Osteocyte (in vitro differentiated cells): ENCODE data around the gene NRARP. TPM values are rescaled to one million over a fixed set of nuclear protein-coding genes. Genes with fewer than 3 reads are reported as not detected.

Experiments used
- DNase-seq: peaks from one replicate; pipeline ENCODE4 v3.0.0; 2021; ENCODE audit warnings: mixed read lengths; ENCODE audit not compliant: unreplicated experiment; ENCODE audit errors: extremely low spot score
- H3K27ac Mint-ChIP-seq: one replicate; pipeline ENCODE4 v1.8.0; 2021; ENCODE audit warnings: mild to moderate bottlenecking, mixed read lengths; ENCODE audit not compliant: unreplicated experiment
- H3K27me3 Mint-ChIP-seq: one replicate; pipeline ENCODE4 v1.8.0; 2021; ENCODE audit warnings: mixed read lengths; ENCODE audit not compliant: unreplicated experiment
- H3K36me3 Mint-ChIP-seq: one replicate; pipeline ENCODE4 v1.8.0; 2021; ENCODE audit warnings: mixed read lengths; ENCODE audit not compliant: unreplicated experiment
- H3K4me1 Mint-ChIP-seq: one replicate; pipeline ENCODE4 v1.8.0; 2021; ENCODE audit warnings: mixed read lengths; ENCODE audit not compliant: unreplicated experiment
- H3K4me3 Mint-ChIP-seq: one replicate; pipeline ENCODE4 v1.8.0; 2021; ENCODE audit warnings: mild to moderate bottlenecking, moderate library complexity, mixed read lengths; ENCODE audit not compliant: unreplicated experiment
- H3K9me3 Mint-ChIP-seq: one replicate; pipeline ENCODE4 v1.8.0; 2021; ENCODE audit warnings: mixed read lengths; ENCODE audit not compliant: unreplicated experiment
- CTCF ChIP-seq: fragments of 200-600 bp; sonication (generic); IDR thresholded peaks from 2 replicates; pipeline ENCODE4 v1.5.0; 2021; ENCODE audit warnings: antibody characterized with exemption, mild to moderate bottlenecking, moderate library complexity
- total RNA-seq: library from RNA; stranded (reverse); gene quantifications from 2 replicates; pipeline ENCODE4 v1.2.1, GENCODE V29; 2021

The NRARP gene
- total RNA-seq, 1 donor from 2014 or later: 2.1 TPM

DNA sequence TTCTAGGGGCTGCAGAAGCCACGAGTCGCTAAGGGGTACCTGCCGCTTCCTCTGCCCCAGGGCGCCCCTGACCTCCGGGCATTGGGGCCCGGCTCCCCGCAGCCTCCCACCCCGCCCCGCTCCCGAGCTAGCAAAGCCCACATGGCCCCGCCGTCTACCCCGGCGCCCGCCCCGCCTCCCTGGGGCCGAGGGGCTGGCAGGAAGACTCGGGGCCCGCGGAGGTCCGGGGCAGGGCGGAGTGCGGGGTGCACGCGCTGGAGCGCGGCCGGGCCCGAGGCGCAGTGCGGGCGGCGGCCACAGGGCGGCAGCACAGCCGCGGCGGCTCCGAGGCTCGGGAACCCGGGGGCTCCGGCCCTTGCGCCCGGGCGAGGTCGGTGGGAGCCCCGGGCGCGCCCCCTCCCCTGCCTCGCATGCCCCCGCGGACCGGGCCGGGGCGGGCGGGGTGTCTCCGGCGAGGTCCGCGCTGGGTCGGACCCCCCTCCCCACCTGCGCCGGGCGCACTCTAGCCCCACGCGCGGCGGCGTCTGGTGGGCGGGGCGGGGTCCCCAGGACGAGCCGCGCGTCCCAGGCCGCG is 6.7 kb downstream of the NRARP start:
- Mint-ChIP-seq H3K27ac (no peak overlapping the region), H3K4me3 (no peak overlapping the region), H3K9me3 (no peaks in the 10 kb centered on the region), H3K36me3 (no peaks in the 10 kb centered on the region), H3K27me3 (peaks cover 10% of the 10 kb centered on the region), H3K4me1 (peaks cover 11% of the 10 kb centered on the region)
- DNase-seq: no peak
- peak; percentile 65 for TF ChIP-seq CTCF

DNA sequence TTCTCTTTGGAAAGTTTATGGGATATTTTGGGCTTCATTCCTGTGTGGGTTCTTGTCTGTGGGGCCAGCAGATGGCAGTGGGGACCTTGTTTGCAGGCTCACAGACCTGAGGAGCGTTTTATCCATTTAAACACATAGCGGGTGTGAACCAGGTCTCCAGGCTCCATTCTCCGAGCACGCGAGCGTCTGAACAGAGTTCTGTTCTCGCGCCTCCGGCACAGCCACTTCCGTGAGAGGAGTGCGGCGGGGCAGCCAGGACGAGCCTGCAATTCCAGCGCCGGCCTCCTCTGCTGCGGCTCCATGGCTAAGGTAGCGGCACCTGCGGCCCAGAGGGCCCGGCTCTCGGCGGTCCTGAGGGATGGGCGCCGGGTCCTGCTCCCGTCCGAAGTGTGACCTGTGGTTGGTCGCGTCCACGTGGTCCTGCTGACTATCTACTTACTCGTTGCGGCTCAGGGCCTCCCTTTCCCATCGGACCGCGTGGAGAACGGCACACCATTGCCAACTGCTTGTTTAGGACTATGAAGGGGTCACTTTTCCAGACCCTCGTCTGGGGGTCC is 7.3 kb downstream of the NRARP start:
- peak overlapping the region; percentile 10 for H3K4me3 Mint-ChIP-seq
- H3K9me3 Mint-ChIP-seq: no peaks in the 10 kb centered on the region
- peaks cover 7% of the 10 kb centered on the region for H3K27me3 Mint-ChIP-seq
- no peak for DNase-seq
- no peak overlapping the region for H3K27ac Mint-ChIP-seq
- peaks cover 8% of the 10 kb centered on the region for H3K4me1 Mint-ChIP-seq
- TF ChIP-seq CTCF: peak; percentile 36
- no peaks in the 10 kb centered on the region for H3K36me3 Mint-ChIP-seq

DNA sequence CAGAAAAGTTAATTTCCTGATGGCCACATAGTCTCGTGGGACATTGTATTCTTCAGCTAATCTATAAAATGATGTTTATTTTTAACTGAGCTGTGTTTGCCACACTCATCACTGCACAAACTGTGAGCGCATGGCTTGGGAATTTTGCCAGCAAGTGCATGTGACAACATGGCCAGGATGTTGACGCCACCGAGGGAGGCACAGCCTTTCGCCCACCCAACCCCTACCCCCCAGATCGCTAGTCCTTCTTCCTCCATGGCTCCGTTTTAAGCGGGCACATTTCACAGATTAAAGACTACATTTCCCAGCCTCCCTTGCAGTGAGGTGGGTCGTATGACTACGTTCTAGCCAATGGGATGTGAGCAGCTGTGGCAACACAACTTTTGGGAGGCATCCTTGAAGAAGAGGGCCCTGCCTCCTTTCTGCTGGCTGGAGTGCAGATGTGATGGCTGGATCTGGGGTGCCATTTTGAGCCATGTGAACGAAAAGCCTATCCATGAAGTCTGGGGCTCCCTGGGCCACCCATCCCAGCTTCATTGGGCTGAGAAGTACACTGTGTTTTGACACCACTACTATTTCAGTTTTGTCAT is 7.9 kb downstream of the NRARP start:
- H3K9me3 Mint-ChIP-seq: no peaks in the 10 kb centered on the region
- H3K36me3 Mint-ChIP-seq: no peaks in the 10 kb centered on the region
- no peak overlapping the region for H3K27ac Mint-ChIP-seq
- peaks cover 6% of the 10 kb centered on the region for H3K27me3 Mint-ChIP-seq
- no peak for TF ChIP-seq CTCF
- DNase-seq: no peak
- peak overlapping the region; percentile 10 for H3K4me3 Mint-ChIP-seq
- H3K4me1 Mint-ChIP-seq: peaks cover 7% of the 10 kb centered on the region

DNA sequence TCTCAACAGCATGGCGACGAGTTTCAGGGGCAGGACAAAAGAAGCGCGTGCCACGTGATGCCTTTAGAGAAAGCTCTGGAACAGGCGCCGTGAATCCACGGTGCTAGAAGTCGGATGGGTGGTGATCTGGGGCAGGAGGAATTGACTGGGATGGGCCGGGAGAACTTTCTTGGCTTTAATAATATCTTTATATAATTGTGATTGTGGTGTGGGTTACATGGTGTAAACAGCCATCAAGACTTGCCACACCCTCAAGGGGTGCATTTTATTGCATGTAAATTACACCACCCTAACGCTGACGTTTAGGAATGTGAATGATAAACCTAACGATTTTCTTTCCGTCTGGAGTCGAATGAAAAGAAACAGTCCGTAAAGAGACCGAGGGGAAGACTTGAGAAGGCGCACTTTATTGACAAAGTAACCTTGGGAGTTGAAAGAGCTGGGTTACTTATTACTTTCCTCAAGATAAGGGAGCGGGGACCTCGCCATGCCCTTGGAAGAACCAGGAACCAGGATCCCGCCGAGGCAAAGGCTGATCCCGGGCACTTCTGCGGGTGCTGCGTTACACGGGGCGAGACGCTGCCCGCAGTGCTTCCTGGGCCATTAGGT is 8.5 kb downstream of the NRARP start:
- no peaks in the 10 kb centered on the region for H3K9me3 Mint-ChIP-seq

More for the DNA sequence above, 8.5 kb downstream of the NRARP start:
- Mint-ChIP-seq H3K4me3 (no peak overlapping the region), H3K4me1 (peaks cover 7% of the 10 kb centered on the region), H3K27ac (no peak overlapping the region), H3K27me3 (peaks cover 6% of the 10 kb centered on the region), H3K36me3 (no peaks in the 10 kb centered on the region)
- no peak for DNase-seq
- TF ChIP-seq CTCF: no peak
